Gastrocnemius medialis (tissue), 4 donors: ENCODE measurements around the gene HFE.

Source experiments
- CTCF ChIP-seq, 5 experiments: fragments of 450-650 bp in 3 of 5; fragments of 200-600 bp in 2 of 5; sonication (generic) in 2 of 5; IDR thresholded peaks in 4 of 5; conservative IDR thresholded peaks in 1 of 5; 1 replicate in 4 of 5; 2 replicates in 1 of 5; pipeline ENCODE4 v1.5.1; 2016 to 2019; ENCODE audit warnings: antibody characterized with exemption in 5 of 5, mild to moderate bottlenecking in 3 of 5, moderate library complexity in 3 of 5
- POLR2A ChIP-seq, 2 donors: fragments of 450-650 bp; IDR thresholded peaks; one replicate each; pipeline ENCODE4 v1.6.1; 2017; ENCODE audit warnings: antibody characterized with exemption in 2 of 2, mild to moderate bottlenecking in 2 of 2, moderate library complexity in 2 of 2

- TF ChIP-seq CTCF (IDR thresholded peaks at IDR 0.05 in 4 of 5, conservative IDR thresholded peaks at IDR 0.05 in 1 of 5) (no peak), POLR2A (IDR thresholded peaks at IDR 0.05) (no peak)
Measured at GRCh38 chr6:26068036-26068435, 19.2 kb upstream of the HFE start.
